ENCODE measurements around the gene COL8A1.

Gene COL8A1

DNA sequence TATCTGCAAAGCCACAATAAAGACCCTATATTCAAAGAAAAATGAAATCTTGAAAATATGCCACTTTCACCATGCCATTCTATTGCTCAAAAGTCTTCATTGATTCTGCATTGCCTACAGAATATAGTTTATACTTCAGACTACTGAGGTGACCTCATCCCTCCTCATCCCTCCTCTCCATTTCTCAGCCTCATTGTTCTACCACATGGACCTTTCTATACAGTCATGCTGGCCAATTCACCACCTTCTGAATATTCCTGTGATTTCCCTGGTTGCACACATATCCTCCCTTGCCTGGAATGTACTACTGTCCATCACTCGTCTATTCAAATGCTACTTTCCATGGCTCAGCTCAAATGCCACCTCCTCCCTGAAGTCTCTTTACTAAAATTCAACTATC is 3.5 kb upstream of the COL8A1 start:
- POLR2A ChIA-PET: no interaction called here
- CTCF ChIA-PET: interaction anchor here (0.8 kb wide), 1 partner anchor 10 kb away, joined by 4 read pairs; no protein-coding TSS in a partner anchor
- TF ChIP-seq HDGF (IDR thresholded peaks at IDR 0.05; ENCODE audit: borderline replicate concordance) (no peak), L3MBTL2 (conservative IDR thresholded peaks at IDR 0.05) (no peak), ZNF384 (IDR thresholded peaks at IDR 0.05) (no peak), FOXK2 (IDR thresholded peaks at IDR 0.05) (no peak), CTBP1 (IDR thresholded peaks at IDR 0.05; ENCODE audit: borderline replicate concordance) (no peak), SUZ12 (IDR thresholded peaks at IDR 0.05) (no peak), BHLHE40 (IDR thresholded peaks at IDR 0.05; ENCODE audit: borderline replicate concordance) (no peak), SP1 (IDR thresholded peaks at IDR 0.05) (no peak), ARNT (IDR thresholded peaks at IDR 0.05) (no peak), LEF1 (IDR thresholded peaks at IDR 0.05; ENCODE audit: borderline replicate concordance) (no peak), TARDBP (IDR thresholded peaks at IDR 0.05) (no peak), NFRKB (IDR thresholded peaks at IDR 0.05) (no peak), ELF4 (IDR thresholded peaks at IDR 0.05) (no peak)
- TF ChIP-seq, protein P1, sequence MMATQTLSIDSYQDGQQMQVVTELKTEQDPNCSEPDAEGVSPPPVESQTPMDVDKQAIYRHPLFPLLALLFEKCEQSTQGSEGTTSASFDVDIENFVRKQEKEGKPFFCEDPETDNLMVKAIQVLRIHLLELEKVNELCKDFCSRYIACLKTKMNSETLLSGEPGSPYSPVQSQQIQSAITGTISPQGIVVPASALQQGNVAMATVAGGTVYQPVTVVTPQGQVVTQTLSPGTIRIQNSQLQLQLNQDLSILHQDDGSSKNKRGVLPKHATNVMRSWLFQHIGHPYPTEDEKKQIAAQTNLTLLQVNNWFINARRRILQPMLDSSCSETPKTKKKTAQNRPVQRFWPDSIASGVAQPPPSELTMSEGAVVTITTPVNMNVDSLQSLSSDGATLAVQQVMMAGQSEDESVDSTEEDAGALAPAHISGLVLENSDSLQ (IDR thresholded peaks at IDR 0.05): no peak
- DNase-seq (ENCODE audit: extremely low spot score): no peak

DNA sequence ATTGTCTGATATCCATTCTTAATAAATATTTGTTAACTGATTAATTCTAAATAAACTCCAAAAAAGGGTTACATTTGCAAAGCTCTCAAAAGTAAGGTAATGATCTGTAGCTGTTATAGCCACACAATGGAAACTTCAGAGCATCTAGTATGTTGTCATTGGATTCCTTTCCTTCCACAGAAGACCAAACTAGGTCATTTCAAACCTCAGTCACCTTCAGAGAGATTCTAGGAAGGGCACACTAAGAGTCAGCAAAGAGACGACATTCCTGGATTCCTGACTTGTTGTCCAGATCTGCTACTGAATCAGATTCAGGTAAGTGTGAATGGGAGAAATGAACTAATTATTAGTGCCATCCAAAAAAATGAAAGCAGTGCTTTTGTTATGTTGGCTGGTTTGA is 3.0 kb upstream of the COL8A1 start:
- DNase-seq (ENCODE audit: extremely low spot score): no peak
- CTCF ChIA-PET: no interaction called here

DNA sequence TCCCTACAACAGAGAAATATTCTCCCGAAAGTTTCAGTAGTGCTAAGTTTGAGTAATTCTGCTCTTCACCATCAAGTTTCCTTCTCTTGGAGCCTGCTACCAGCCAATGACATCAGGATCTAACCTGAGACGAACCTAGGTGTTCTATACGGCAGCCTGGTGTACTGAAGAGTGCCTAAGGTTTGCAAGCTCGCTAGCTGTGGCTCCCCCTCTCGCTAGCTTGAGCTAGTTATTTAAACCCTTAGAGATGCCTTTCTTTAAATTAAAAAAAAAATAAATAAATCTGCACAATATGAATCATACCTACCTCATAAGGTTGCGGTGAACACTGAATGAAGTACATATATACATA is 1.4 kb upstream of the COL8A1 start:
- POLR2A ChIA-PET: interaction anchor here (0.5 to 2.7 kb wide), 5 partner anchors 9 to 424 kb away, joined by 3 to 8 read pairs (median 4); no protein-coding TSS in a partner anchor
- TF ChIP-seq FOXA1 (IDR thresholded peaks at IDR 0.05): no peak
- TF ChIP-seq CTBP1 (IDR thresholded peaks at IDR 0.05; ENCODE audit: borderline replicate concordance): no peak
- no peak for TF ChIP-seq ZNF384 (IDR thresholded peaks at IDR 0.05)
- no peak for TF ChIP-seq SP1 (IDR thresholded peaks at IDR 0.05)
- no peak for TF ChIP-seq BHLHE40 (IDR thresholded peaks at IDR 0.05; ENCODE audit: borderline replicate concordance)
- TF ChIP-seq TARDBP (IDR thresholded peaks at IDR 0.05): no peak
- DNase-seq (ENCODE audit: extremely low spot score): peak; percentile 18
- CTCF ChIA-PET: interaction anchor here (0.7 to 1.2 kb wide), 3 partner anchors 10 to 105 kb away, joined by 3 read pairs; no protein-coding TSS in a partner anchor

More for the DNA sequence above, 3.0 kb upstream of the COL8A1 start:
- TF ChIP-seq ELF4 (IDR thresholded peaks at IDR 0.05): no peak
- TF ChIP-seq TARDBP (IDR thresholded peaks at IDR 0.05): no peak
- no peak for TF ChIP-seq FOXM1 (IDR thresholded peaks at IDR 0.05; ENCODE audit: borderline replicate concordance)
- no peak for TF ChIP-seq BHLHE40 (IDR thresholded peaks at IDR 0.05; ENCODE audit: borderline replicate concordance)
- TF ChIP-seq ARNT (IDR thresholded peaks at IDR 0.05): no peak
- no peak for TF ChIP-seq SUZ12 (IDR thresholded peaks at IDR 0.05)
- TF ChIP-seq SP1 (IDR thresholded peaks at IDR 0.05): no peak
- TF ChIP-seq, protein P1 (IDR thresholded peaks at IDR 0.05): no peak
- POLR2A ChIA-PET: no interaction called here

DNA sequence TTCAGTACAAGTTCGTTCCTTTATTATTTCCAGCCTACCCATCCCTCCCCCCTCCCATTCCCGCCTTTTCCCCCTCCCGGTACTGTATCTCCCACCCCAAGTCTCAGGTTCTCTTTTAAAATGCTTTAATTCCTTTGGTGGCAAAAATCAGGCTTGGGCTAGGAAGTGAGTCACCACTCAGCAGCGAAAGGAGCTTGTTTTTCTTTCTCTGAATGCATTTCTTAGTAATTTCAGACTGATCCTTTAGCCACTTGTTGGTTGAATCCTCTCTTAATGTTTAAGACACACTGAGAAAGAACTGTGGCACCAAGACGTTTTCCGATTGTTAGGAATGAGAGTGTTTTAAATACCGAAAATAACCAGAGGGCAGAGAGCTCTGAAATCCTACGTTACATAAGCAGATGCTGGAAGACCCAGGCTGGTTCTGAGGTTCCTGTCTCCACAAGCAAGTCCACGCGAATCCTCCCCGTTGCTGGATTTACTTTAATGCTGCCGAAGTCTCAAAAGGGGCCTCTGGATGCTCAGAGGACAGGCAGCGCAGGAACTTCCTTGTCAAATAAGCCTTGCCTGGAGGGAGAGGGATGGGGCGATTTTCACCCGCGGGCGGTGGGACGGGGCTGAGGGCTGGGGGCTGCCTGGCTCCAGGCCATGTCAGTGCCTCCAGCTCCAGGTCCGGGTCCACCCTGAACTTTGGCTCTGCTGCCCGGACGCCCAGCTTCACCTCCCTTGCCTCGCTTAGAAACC is 854 bp upstream of the COL8A1 start:
- ChIA-PET POLR2A (interaction anchor here (0.5 to 2.7 kb wide), 5 partner anchors 9 to 423 kb away, joined by 3 to 8 read pairs (median 4); no protein-coding TSS in a partner anchor), CTCF (interaction anchor here (0.6 to 1.3 kb wide), 6 partner anchors 10 to 106 kb away, joined by 3 to 8 read pairs (median 3); no protein-coding TSS in a partner anchor)
- no peak for TF ChIP-seq TARDBP (IDR thresholded peaks at IDR 0.05)
- no peak for TF ChIP-seq ELF4 (IDR thresholded peaks at IDR 0.05)
- TF ChIP-seq L3MBTL2 (conservative IDR thresholded peaks at IDR 0.05): no peak
- TF ChIP-seq FOXK2 (IDR thresholded peaks at IDR 0.05): no peak
- no peak for TF ChIP-seq CTBP1 (IDR thresholded peaks at IDR 0.05; ENCODE audit: borderline replicate concordance)
- TF ChIP-seq BHLHE40 (IDR thresholded peaks at IDR 0.05; ENCODE audit: borderline replicate concordance): no peak
- no peak for TF ChIP-seq HDGF (IDR thresholded peaks at IDR 0.05; ENCODE audit: borderline replicate concordance)
- TF ChIP-seq SUZ12 (IDR thresholded peaks at IDR 0.05): no peak
- no peak for TF ChIP-seq ARNT (IDR thresholded peaks at IDR 0.05)
- peak; percentile 19 for DNase-seq (ENCODE audit: extremely low spot score)

DNA sequence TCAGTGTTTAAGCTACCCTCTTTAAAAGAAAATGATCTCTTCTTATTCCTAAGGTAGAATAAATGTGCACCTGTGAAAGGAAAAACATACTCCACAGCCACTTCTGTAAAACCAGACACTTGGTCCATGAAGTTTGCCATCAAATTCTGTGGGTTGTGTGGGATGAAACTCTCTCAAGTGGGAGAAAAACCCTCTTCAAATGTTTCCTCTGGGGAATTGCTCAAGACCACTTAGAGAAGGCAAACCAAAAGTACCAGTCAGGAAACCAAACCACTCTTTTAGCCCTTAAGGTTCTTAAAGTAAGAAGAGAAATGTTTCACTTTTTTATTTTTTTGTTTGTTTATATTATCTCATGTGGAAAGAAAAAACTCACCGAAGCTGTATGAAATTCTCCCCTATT is 1.2 kb downstream of the COL8A1 start:
- TF ChIP-seq FOXK2 (IDR thresholded peaks at IDR 0.05) (no peak), FOXA1 (IDR thresholded peaks at IDR 0.05) (no peak), BHLHE40 (IDR thresholded peaks at IDR 0.05; ENCODE audit: borderline replicate concordance) (no peak)
- ChIA-PET POLR2A (no interaction called here), CTCF (no interaction called here)
- no peak for DNase-seq (ENCODE audit: extremely low spot score)

DNA sequence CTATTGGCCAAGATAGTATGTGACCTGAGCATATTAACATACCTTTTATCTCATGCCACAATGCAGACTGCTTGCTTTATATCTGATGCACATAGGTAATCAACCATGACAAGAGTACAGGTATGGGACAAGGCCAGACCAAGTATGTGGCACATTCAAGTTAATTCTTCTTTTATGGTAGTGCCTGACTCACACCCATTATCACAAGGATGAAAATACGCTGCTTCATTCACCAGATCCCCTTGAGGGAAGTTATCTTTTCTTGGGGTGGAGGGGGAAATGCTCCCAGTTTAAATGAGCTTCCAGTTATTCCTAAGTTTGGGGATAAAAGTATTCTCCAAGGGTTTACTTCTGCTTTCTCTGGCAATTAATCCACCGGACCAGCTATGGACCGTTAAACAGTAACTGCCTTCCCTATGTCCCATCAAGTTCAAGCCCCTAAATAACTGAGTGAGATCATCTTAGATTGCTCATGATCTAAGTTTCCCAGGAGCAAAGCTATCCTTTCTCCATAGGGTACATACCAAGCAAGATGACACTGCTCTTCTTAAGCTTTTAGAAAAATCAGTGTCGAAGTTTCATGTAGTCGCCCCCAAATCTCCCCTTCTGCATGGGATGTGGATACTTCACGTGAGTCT is 1.9 kb downstream of the COL8A1 start:
- DNase-seq (ENCODE audit: extremely low spot score): no peak
- TF ChIP-seq L3MBTL2 (conservative IDR thresholded peaks at IDR 0.05): no peak
- TF ChIP-seq ELF4 (IDR thresholded peaks at IDR 0.05): no peak
- no peak for TF ChIP-seq FOXA1 (IDR thresholded peaks at IDR 0.05)
- no peak for TF ChIP-seq CTBP1 (IDR thresholded peaks at IDR 0.05; ENCODE audit: borderline replicate concordance)
- no peak for TF ChIP-seq ARNT (IDR thresholded peaks at IDR 0.05)
- TF ChIP-seq ZNF384 (IDR thresholded peaks at IDR 0.05): no peak
- TF ChIP-seq SUZ12 (IDR thresholded peaks at IDR 0.05): no peak
- no peak for TF ChIP-seq FOXM1 (IDR thresholded peaks at IDR 0.05; ENCODE audit: borderline replicate concordance)
- no peak for TF ChIP-seq FOXK2 (IDR thresholded peaks at IDR 0.05)
- TF ChIP-seq LEF1 (IDR thresholded peaks at IDR 0.05; ENCODE audit: borderline replicate concordance): no peak
- no peak for TF ChIP-seq NFRKB (IDR thresholded peaks at IDR 0.05)
- no peak for TF ChIP-seq BHLHE40 (IDR thresholded peaks at IDR 0.05; ENCODE audit: borderline replicate concordance)
- no peak for TF ChIP-seq HDGF (IDR thresholded peaks at IDR 0.05; ENCODE audit: borderline replicate concordance)
- TF ChIP-seq, protein P1 (IDR thresholded peaks at IDR 0.05): no peak
- no peak for TF ChIP-seq SP1 (IDR thresholded peaks at IDR 0.05)
- ChIA-PET POLR2A (no interaction called here), CTCF (interaction anchor here (0.6 to 1.4 kb wide), 3 partner anchors 16 to 901 kb away, joined by 3 to 5 read pairs (median 3); no protein-coding TSS in a partner anchor)
